HG03196 (cell line): ENCODE results near the gene ZNF436.

Experiments
- ATAC-seq: cut with Tn5 transposase; IDR thresholded peaks from one replicate; pipeline ENCODE4 v1.9.1; 2021; ENCODE audit not compliant: unreplicated experiment

ZNF436 gene

DNA sequence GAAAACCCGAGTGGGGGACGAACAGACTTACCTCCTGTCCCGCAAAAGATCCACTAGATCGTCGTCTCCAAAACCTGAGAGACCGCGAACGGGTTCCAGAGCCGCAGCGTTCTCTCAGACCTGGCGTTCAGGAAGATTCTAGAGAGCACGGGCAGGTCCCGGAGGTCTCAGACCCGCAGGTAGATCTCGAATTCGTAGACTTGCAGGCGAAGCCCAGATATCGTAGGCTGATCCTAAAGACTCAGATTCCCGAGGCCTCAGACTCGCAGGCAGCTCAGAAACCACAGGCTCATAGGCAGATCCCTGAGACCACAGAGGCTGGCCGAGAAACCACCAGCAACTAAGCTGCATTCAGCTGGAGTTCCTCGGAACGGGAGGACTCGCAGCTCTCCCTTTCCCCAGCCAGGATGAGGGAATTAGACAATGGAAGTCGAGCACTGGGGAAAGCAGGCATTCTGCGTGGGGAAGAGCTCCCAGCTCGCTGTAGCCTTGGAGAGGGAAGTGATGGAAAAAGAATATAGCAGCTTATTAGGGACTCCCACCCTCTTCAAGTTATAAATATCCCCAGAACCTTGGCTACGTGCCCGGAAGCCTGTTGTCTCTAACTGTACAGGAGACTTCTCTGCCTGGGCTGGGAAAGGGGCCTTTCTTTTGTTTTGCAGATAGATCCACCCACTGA, at the start of gene ZNF436:
ZNF436 (minus strand) TSS at position 502 of the 679 bp plus-strand sequence. CDS start 1,831 bp downstream, outside the sequence.
- ATAC-seq, result no peak

GRCh38 chr1:23419180-23419579, 49.5 kb upstream of the ZNF436 start:
- ATAC-seq, result no peak

DNA sequence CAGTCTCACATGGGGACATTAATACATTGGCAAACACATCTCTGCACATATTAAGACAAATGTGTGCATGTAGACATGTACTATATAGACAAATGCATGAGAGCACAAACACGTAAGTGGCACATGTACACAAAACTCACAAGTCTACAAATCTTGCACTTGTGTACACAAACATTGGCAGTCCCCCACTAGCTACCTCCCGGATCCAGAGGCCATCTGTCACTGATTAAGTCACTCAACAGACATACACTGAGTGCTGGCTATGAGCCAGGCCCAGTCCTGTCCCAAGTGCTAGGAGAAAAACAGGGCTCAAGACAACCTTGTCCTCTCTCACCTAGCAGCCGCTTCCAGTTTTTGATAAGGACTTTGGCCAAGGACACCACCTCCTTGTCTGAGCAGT, 47.9 kb upstream of the ZNF436 start:
- no peak for ATAC-seq

DNA sequence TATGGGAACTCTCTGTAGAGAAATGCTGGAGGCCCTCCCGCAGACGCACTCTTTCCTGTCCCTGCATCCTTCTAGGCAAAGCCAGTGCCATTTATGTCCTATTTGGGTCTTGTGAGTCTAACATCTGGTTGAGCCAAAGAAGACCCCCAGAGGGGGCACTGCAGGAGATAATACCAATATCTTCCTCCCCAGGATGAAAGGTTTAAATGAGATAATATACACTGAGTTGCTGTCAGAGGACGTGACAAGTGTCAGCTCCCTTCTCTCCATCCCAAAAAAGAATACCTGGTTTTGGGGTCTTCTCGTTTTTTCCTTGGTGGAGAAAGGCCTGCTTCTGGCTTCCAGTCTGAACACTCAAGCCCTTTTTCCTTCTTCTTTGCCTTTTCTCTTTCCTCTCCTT, 47.3 kb upstream of the ZNF436 start:
- no peak for ATAC-seq

- no peak for ATAC-seq
Measured at GRCh38 chr1:23408797-23409290, 39.2 kb upstream of the ZNF436 start.

- no peak for ATAC-seq
Measured at GRCh38 chr1:23407016-23407630, 37.5 kb upstream of the ZNF436 start.

DNA sequence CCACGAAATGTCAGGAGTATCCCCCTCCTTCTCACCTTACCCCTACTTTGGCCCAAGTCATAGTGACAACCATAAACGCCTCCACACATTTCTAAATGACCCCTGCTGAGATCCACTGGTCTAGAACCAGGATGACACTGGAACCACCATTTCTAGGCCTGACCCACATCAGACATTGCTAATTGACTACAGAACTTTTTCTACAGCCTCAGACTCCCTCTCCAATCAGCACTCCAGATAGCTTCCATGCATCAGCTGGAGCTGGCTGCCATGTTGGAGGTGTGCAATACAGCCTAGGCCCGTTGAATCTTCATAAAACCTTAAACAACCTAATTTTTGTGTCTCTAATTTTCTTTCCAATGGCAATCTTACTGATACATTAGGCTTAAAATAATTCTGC, 36.3 kb upstream of the ZNF436 start:
- no peak for ATAC-seq

- ATAC-seq, result no peak
Measured at GRCh38 chr1:23403735-23404486, 34.3 kb upstream of the ZNF436 start.

DNA sequence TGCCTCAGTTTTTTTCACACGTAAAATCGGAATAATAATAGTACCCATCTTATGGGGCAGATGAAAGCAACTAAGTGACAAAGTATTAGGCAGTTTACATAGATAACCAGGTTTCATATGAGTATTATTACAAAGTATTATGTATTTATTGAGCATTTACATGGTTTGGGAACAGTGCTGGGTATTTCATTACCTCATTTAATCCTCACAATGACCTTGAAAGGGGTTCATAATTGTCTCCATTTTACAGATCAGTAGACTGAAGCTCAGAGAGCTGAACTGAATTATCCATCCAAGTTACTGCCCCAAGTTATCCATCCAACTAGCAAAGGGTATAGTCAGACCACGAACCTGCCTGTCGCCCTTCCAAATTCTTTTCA, 33.7 kb upstream of the ZNF436 start:
- no peak for ATAC-seq

DNA sequence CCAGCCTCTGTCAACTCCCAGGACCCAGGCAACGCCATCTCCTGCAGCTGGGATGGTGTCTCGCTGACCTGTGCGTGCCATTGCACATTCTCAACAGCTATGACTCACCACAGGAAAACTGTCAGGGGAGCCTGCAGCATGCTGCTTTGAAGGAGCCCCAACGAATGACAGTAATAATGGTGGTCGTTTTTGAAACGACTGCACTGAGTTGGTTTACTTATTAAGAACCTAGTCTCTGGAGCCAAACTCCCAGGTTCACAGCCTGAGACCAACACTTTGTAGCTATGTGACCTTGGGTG, 33.4 kb upstream of the ZNF436 start:
- ATAC-seq, result no peak

DNA sequence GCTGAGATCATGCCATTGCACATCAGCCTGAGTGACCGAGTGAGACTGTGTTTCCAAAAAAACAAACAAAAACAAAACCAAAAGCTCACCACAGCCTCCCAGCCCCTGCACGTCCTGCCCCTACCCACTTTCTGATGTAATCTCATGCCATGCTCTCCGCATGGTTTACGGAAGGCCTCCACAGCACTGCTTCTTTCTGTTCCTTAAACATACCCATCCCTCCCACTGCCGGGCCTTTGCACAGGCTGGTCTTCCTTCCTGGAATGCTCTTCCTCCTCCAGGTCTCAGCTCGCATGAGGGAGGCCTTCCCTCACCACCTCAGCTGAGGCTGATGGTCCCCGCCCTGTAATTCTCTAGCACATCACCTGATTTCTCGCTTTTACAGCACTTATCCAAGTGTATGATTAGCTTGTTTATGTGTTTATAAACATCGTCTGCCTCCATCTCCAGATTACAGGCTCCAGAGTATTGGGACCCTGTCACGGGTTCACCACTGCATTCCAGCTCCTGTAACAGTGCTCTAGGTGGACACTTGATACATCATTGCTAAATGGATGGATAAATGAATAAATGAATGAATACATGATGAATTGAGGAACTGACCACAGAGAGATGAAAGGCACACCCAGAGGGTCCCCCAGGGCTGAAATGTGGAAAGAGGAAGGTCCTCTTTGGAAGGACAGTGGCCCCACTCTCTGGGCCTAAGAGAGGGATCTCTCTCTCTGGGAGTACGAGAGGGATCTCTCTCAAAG, 32.8 kb upstream of the ZNF436 start:
- ATAC-seq, result no peak

DNA sequence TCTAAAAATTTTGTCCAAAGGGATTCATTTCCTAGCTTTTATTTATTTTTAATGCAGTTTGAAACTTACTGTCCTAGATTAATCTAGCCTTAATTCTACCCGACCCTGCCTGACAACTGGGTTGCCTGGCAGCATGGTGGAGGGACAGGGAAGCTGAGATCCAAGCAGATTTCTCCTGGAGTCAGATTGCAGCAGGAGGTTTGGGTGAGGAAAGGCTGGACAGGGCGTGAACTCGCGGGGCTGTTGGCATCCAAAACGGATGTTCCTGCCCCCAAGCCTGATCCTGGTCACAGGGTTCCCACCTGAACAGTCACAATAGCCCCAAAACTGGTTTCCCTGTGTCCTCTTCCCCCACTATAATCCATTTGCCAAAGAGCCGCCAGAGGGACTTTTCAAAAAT, 31.7 kb upstream of the ZNF436 start:
- ATAC-seq, result no peak

DNA sequence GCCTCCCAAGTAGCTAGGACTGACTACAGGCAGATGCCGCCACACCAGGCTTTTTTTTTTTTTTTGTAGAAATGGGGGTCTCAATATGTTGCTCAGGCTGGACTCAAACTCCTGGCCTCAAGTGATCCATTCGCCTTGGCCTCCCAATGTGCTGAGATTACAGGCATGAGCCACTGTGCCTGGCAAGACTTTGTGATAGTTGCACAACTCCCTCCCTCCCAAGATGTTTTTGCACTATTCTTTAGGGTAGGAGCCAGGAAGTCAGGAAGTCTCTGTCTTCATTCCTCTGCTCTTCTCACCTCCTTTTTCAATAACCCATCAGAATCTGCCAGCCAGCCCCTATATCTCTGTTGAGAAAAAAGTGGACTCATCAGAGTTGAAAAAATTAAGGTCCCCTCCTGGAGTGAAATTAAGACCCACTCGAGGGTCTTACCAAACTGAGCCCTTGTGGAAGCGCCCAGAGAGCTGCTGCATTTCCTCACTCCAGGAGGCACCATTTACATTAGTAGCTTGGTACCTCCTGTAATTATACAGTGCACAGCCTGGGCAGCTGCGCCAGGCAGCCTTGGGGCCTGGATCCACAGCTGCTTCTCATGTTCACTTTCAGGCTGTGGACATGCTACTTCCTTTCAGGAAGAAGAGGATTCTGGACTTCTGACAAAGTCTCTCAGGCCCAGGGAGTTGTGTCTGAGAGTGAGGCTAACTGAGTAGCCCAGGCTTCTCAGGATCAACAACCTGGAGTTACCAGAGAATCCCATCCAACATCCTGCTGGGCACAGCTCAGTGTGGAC, 30.9 kb upstream of the ZNF436 start:
- no peak for ATAC-seq

- no peak for ATAC-seq
Measured at GRCh38 chr1:23399229-23399628, 29.6 kb upstream of the ZNF436 start.

GRCh38 chr1:23397908-23398307, 28.3 kb upstream of the ZNF436 start:
- no peak for ATAC-seq

- no peak for ATAC-seq
Measured at GRCh38 chr1:23396380-23396779, 26.7 kb upstream of the ZNF436 start.

DNA sequence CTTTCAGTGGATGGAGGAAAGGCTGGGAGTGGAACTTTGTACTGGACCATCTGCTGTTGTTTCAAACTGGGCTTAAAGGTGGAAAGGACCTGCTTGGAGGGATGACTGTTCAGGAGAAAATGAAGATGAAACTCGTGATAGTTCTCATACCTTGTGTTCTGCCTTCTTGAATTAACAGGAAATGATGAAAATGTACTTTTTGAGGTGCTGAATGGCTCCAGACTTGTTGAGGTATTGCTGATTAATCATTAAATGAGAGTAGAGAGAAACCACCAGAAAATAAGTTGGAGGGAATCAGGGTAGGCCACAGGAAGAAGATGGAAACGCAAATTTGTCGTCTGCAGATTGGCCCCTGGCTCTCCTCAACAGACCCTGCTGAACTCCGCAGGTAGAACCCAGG, 26.2 kb upstream of the ZNF436 start:
- no peak for ATAC-seq

DNA sequence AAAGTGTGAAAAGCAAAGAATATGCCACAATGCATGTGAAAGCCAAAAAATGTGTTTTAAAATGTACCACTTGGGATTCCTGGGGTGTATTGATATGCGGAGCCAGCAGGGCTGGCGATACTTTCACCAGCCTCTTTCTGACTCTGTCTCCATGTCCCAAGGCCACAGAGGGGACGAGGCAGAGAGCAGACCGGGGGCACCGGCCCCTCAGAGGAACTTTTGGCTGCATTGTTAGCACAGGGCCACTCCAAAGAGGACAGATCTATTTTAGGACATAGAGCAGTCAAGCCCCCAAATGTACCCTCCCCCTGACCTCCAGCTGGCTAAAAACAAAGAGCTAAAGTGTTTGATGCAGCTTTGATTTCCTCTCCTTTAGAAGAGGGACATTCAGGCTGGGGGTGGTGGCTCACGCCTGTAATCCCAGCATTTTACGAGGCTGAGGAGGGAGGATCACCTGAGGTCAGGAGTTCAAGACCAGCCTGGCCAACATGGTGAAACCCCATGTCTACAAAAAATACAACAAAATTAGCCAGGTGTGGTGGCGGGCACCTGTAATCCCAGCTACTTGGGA, 25.6 kb upstream of the ZNF436 start:
- ATAC-seq, result no peak

DNA sequence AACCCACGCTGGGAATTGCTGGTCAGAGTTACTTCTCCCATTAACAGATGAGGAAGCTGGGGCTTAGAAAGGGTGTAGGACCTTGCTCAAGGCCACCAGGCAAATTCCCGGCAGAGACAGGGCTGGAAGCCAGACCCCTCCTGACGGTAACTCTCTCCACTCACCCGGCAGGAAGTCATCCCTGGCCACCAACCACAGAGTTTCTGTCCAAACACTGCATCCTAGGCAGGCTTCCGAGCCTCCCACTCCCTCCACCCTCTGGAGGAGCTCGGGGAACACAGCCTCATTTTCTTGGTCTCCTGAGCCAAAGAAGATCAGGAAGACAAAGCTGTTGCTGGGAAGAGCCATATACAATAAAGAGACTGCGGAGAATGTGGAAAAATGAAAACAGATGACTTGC, 25.0 kb upstream of the ZNF436 start:
- no peak for ATAC-seq

GRCh38 chr1:23394181-23394580, 24.5 kb upstream of the ZNF436 start:
- ATAC-seq, result no peak
